Measurements from ENCODE around the gene HTR3D.

GRCh38 chr3:184085389-184085852 is 53.9 kb downstream of the HTR3D start:
- TF ChIP-seq ZNF655 (CRISPR knock-in tag; IDR thresholded peaks at IDR 0.05): no peak
- no peak for TF ChIP-seq HMGXB4 (CRISPR knock-in tag; IDR thresholded peaks at IDR 0.05)
- TF ChIP-seq MAZ (CRISPR knock-in tag; conservative IDR thresholded peaks at IDR 0.05 in 1 of 2, IDR thresholded peaks at IDR 0.05 in 1 of 2): 0 out of 4 replicates have a peak, but pooled peaks of 1 of the 2 experiments have one; percentile 19
- no peak for TF ChIP-seq FUS (optimal IDR thresholded peaks at IDR 0.05; ENCODE audit: low read depth, low read length)
- no peak for TF ChIP-seq SIN3A (IDR thresholded peaks at IDR 0.05; ENCODE audit: borderline replicate concordance in 2 of 2, control insufficient read depth in 1 of 2, low read depth in 2 of 2, low read length in 2 of 2)
- no peak for TF ChIP-seq PHF8 (IDR thresholded peaks at IDR 0.05; ENCODE audit: borderline replicate concordance, low read length)
- no peak for TF ChIP-seq CCAR2 (IDR thresholded peaks at IDR 0.05; ENCODE audit: low read depth, low read length)
- no peak for TF ChIP-seq RFX5 (IDR thresholded peaks at IDR 0.05; ENCODE audit: low read depth, low read length)
- TF ChIP-seq CBX5 (IDR thresholded peaks at IDR 0.05; ENCODE audit: borderline replicate concordance, low read depth): peak; percentile 78
